A172 (cell line): ENCODE data around the gene MLPH. TPM values are rescaled to one million over a fixed set of nuclear protein-coding genes. Genes with fewer than 3 reads are reported as not detected.
A peak's percentile ranks its signal among the peaks of the same experiment; 100 is the strongest.

Experiments used
- DNase-seq: peaks from one replicate; pipeline ENCODE4 v3.0.0-alpha.2; 2015; ENCODE audit warnings: low spot score
- total RNA-seq: library from RNA; depleted of rRNA; stranded (reverse); fragments of >200 nt; shearing (Covaris generic); gene quantifications from 2 replicates; pipeline ENCODE4 v1.2.3, GENCODE V29; 2014

The MLPH gene
- total RNA-seq, 1 experiment from 2014 or later: 17.7 TPM

DNA sequence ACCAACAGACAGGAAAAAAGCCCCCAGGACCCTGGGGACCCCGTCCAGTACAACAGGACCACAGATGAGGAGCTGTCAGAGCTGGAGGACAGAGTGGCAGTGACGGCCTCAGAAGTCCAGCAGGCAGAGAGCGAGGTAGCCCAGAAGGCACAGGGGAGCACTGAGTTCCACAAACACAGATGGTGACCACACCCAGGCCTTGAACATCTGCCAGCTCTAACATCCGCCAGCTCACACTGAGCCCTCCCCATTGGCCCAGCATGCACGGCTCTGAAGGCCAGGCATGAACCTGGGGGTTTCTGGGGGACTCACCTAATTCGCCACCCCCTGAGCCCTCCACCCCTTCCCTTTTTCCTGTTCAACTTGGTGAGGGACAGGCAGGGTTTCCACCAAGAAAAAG is 53.8 kb downstream of the MLPH start:
- peak; percentile 82 for DNase-seq

DNA sequence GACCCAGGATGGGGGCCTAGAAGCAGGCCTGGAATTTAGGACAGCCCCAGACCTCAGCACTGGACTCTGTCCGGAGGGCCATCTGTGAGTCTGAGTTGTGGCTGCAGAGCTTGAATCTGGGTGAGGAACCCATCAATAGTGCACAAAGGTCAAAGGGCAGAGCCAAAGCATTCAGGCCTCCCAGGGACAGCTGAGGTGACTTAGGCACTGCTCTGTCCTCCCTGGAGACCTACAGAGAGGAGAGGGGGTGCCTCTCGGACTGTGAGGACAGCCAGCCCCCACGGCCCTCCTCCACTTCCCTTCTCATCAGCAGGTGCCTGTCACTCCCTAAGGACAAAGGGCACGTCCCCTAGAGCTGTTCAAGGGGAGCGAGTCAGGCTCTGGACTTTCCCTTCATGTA is 54.2 kb downstream of the MLPH start:
- no peak for DNase-seq

DNA sequence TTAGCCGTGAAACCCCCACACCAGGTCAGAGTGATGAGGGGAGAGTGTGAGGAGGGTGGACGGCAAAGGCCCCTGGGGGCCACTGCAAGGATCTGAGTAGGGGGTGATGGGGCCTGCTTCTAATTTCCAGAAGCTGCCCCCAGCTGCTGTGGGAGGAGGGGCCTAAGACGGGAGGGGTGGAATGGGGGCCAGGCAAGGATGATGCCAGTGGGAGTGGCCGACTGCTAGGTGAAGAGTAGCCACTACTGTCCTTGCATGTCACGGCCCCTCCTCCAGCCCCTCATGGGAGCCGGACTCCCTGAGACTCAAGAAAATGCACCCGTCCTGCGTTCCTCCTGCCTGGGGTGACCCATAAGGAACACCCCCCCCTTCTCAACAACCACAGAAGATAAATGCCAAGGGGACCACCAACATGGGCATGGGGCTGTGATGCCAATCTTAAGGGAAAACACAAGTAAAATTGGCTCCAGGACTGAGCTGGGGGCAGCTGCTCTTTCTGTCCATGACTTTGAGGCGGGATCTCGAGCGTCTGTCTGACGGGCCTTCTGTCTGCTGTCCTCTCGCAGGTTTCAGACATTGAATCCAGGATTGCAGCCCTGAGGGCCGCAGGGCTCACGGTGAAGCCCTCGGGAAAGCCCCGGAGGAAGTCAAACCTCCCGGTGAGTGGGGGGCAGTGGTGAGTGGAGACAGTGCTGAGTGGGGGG is 55.1 kb downstream of the MLPH start:
- no peak for DNase-seq

DNA sequence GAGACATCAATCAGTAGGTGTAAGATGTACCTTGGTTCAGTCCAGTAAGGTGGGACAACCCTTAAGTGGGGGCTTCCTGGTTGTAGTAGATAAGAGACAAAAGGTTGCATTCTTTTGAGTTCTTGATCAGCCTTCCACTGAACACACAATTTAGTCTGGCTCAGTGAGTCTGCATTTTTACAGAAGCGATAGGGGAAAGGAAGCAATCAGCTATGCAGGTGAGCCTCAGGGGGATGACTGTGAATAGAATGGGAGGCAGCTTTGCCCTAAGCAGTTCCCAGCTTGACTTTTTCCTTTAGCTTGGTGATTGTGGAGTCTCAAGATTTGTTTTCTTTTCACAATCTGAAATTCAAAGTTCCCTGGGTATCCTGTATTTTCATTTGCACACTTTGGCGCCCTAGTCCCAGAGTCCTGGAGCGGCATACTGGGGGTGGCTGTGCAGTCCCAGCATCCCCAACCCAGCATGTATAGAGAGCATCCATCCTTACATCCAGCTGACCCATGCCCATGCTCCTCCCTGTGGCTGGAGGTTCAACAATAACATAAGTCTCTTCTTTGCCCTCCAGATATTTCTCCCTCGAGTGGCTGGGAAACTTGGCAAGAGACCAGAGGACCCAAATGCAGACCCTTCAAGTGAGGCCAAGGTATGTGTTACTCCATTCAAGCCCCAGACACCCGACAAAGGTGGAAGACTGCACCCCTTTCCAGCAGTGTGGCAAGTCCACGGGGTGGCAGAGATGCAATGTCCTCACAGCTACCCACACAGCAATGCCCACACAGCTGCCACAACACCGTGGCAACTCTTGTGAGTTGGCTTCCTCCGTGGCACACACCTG is 59.2 kb downstream of the MLPH start:
- DNase-seq: no peak

DNA sequence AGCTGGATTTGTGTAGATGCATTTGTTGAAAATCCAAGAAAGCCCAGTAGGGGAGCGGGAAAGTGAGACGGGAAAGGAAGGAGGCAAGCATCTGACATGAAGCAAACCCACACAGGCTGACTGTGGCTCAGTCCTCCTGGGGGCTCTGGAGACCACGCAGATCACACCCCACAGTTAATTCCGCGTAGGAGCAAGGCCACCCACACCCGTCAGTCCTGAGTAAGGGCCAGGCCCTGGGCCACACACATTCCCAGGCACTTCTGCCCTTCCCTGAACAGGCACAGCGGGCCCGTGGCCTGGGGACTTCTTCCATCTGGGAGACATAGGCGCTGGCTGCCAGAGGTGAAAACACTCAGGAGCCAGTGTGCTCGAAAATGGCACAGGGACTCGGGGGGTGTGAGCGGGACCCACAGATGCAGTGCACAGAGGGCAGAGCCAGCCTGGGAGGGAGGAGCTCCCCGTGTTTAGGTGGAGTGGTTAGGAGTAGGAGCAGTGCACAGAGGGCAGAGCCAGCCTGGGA is 59.9 kb downstream of the MLPH start:
- DNase-seq: no peak

DNA sequence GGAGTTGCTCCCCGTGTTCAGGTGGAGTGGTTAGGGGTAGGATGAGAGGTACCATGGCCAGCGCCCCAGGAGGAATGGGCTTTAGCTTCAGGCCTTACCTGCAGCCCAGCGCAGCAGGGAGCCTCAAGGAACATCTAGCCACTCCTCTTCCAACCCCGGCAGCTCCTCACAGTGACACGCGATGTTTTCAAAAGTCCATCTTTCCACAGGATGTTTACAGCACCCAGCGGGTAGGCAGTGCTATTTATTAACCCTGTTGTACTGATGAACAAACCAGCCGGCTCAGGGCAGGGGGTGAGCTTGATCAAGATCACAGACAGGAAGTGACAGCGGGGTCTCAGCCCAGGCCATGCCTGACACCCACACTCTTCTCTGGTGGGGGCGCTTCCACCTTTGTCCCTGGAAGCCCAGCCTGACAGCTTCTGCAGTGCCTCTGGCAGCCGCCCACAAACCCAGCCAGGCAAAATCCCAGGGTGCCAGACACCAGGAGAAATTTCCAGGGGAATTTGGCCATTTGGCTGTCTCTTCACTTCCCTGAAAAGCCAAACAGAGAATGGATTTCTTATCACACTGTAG is 60.9 kb downstream of the MLPH start:
- no peak for DNase-seq

DNA sequence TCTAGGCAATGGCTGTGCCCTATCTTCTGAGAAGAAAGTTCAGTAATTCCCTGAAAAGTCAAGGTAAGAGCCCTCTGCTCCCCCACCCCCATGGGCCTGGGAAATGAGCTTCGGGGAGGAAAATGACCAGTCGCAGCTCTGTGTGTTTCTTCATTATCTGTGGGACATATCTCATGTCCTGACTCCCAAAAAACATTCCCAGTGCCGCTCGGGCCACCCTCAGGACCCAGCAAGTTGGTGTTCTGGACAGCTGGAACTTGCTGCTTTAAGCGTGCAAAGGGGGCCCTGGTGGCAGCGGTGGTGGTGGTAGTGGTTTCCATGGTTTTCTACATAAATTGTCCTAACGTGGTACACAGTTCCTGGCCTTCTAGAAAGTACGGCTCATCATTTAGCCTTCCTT is 62.2 kb downstream of the MLPH start:
- DNase-seq: no peak

DNA sequence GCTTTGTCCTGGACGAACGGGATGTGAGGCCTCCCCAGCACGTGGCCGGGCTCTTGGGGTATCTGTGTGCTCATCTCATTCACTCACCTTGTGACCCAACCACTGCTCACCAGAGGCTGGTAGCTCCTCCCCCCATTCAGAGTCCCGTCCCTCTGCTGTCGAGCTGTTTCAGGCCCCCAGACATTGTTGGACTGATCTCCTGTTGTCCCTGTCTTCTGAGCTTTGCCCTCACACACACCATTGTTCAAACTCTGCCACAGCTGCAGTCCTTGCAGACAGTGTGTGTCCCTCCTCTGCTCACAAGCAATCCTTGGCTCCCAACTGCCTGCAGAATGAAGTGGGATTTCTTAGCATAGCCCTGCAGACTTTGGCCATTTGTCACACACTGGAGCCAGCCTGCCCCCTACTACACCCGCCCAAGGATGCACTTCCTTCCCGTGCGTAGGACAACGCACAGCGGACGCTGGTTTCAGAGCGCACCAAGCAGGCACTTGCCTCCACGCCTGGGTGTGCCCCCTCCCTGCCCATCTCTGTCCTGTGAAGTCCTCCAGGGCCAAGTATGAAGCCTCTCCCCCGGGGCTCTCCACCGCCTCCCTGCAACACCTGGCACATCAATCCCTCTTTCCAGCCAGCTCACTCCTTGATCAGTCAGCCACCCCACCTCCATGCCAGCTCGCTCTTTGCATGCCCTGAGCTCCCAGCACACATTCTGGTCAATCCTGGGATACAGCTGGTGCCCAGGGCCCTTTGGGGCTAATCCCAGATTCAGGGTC is 62.8 kb downstream of the MLPH start:
- no peak for DNase-seq

DNA sequence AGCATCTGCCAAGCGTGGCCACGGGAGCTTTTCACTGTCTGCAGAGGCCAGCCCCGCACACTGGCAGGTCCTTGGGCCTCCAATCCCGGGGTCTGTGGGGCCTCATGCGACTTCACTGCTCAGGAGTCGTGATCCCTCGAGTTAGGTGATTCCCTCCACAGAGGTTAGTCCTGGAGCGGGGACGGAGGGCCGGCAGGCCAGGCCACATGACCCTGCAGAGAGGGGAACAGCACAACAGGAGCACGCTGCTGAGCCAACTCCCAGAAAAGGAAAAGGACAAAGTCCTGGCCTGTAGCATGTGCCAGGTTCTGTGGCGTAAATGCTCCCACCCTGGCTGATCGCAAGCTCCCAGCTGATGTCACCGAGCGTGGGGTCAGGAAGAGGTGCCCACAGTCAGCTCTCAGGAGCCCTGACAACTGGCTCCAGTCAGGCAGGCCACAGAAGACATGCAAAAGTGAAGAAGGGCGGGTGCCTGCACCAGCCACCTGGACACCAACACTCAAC is 64.1 kb downstream of the MLPH start:
- no peak for DNase-seq

DNA sequence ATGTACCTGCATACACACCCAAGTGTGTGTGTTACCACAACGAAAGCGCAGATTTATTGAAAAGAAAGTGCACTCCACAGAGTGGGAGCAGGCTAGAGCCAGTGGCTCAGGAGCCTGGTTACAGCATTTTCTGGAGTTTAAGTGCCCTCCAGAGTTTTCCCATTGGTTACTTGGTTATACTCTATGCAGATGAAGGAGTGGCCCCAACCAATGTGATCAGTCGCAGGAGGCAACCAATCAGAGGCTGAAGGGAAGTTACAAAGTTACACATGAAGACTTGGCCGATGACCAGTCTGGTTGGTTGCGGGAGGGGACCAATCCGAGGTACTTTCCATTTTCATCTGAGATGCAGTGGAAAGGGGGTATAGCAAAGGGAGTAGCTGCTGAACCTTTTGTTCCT is 65.9 kb downstream of the MLPH start:
- DNase-seq: no peak

DNA sequence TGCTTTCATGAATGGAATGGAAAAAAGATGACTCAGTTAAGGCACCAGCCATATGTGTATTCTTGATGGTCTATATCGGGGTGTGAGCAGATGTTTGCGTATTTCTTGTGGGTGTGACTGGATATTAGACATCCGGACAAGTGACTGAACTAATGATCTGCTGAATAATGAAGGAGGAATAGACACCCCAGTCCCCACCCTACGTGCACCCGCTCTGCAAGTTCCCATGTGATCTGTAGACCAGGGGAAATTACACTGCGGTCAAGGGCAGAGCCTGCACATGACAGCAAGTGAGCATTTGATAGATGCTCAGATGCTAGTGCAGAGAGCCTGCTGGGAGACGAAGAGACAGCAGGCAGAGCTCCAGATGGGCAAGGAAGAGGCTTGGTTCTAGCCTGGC is 66.9 kb downstream of the MLPH start:
- DNase-seq: no peak

DNA sequence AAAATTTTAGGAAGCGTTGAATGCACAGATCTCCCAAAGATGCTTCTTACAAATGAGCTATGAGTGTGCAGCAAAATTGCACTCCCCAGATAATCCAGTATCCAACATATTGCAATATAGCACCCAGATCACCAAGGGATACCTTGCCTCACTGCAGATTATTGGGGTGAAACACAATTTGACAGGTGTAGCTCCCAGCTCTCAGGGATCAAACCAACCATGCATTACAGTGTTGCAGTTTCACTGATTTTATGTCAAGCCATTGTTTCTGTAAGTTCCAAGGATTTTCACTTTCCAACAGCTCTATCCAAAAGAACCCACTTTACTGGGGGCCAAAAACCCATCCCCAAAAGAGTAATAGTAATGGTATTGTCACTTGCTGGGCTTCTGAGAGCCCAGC is 68.5 kb downstream of the MLPH start:
- no peak for DNase-seq

DNA sequence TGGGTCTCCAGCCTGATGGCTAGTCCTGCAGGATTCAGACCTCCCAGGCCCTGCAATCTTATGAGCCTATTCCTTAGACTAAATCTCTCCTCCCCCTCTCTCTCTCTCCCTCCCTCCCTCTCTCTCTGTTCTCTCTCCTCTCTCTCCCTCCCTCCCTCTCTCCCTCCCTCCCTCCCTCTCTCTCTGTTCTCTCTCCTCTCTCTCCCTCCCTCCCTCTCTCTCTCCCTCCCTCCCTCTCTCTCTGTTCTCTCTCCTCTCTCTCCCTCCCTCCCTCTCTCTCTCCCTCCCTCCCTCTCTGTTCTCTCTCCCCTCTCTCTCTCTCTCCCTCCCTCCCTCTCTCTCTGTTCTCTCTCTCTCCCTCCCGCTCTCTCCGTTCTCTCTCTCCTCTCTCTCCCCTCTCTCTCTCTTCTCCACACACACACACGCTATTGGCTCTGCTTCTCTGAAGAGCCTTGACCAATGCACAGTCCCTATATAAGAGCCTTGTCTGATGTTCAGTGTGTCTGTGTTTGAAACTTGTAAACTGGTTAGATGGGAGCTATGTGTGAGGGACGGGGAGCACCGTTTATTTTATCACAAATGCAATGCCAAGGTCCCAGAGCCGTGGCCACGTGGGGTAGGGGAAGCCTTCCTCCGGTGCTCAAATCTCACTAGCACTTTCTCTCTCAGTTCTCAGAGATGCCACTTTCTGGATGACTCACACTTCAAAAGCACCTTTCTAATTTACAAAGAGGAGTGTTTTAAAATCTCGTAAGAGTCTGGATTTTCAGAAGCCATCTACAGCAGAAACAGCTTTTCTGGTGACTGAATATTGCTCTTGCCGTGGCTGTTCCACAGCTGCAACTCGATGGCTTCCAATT is 70.0 kb downstream of the MLPH start:
- DNase-seq: no peak

DNA sequence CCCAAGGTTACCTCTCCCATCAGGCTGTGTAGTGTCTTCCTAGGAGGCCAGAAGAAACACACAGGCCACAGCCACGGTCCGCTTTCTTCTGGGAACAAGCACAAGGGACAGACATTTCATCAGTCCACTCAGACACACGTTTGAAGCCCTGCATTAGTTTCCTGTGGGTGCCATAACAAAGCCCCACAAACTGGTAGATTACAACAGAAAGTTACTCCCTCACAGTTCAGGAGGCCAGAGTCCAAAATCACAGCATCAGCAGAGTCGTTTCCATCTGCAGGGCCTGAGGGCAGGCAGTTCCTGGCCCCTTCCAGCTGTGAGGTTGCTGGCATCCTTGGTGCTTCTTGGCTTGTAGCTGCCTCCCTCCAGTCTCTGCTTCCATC is 70.6 kb downstream of the MLPH start:
- no peak for DNase-seq

DNA sequence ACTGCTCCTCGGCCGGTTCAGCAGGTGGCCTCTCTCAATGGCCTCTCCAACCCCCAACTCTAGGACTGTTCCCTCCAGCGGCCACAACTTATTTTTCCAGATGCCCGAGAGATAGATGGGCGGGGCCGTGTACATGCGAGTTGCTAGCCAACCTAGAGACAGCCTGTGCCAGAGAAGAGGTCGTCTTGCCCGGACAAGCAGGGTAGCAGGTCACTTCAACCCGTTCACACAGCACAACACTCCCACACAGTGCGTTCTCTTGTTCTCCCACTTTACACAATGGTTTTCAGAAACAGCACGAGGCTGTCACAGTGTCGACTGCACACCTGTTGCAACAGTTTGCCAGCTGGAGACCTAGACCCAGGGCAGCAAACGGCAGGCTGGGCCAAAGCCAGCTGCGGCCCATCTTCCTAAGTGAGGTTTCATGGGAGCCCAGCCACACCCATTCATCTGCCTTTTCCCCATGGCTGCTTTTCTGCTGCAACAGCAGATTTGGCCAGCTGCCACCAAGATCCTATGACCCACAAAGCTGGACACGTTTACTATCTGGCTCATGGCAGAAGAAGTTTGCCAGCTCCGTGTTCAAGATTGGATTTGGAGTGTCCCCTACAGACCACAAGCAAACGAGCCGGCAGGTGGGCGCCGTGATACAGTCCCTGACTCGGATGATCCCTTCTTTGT is 72.0 kb downstream of the MLPH start:
- peak; percentile 38 for DNase-seq

DNA sequence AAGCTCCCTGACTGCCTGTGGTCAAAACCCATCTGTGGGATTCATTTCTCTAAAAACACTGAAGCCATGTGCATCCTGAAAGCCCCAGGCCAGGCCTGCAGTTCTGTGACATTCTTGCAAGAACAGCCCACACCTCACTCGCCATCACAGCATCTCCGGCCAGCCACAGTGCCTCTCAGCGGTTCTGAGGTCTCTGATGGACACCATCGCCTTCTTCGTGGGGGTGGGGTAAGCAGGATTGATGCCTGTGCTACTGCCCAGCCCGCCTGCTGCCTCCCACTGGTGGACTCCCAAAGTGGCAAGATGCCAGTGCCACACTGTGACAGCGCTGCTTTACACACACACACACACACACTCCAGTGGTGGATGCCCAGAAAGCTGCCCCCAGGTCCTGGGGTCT is 74.2 kb downstream of the MLPH start:
- no peak for DNase-seq

DNA sequence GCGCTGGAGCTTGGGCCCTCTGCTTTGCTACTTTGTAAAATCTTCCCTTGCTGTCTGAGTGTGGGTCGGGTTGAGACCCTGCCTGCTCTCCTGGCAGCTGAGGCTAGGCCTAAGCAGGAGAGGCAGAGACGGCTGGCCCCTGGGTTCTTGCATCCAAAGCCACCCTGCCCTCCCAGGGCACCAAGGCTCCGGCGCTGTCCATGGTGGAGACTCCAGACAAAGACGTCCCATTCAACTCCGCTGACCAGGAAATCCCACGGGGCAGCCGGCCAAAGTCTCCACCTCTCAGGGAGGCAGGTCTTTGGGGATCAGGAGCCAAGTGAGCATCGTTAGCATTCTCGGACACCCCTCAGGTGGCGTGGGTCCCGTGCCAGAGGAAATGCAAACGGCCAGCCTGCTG is 76.8 kb downstream of the MLPH start:
- no peak for DNase-seq

DNA sequence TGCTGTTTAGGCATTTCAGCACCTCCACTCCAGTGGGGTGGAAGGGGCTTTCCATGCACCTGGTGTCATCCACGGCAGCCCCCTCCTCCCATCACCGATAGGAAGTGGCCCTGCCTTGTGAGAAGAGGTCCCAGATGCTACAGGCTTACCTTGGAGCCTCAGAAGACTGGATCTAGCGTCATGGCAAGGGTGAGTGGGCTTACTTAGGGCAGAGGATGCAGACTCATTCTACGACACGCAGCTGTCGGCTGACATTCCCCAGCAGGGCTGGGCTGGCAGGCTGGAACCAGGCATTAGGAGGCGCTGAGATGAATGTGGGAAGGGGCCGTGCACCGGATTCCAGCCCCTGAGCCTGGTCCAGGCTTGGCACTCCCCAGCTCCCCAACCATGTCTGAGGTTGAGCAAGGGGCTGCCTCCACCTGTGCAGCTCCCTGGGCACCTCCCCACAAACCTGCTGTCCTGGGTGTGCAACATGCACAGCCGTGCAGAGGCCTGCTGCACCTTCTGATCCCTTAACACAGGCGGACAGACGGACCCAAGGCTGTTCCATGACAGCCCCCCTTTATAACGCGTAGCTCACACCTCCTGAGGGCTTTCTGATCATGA is 77.6 kb downstream of the MLPH start:
- no peak for DNase-seq

DNA sequence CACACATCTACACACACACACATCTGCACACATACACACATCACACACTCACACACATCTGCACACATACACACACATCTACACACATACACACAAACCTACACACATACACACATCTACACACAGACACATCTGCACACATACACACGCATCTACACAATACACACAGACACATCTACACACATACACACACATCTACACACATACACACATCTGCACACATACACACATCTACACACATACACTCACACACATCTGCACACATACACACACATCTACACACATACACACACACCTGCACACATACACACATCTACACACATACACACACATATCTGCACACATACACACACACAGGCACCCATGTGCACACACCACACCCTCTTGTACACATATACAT is 78.9 kb downstream of the MLPH start:
- no peak for DNase-seq
